Femur (tissue), 1 donor: ENCODE results near the gene EPN3.
A peak's percentile ranks its signal among the peaks of the same experiment; 100 is the strongest.

Experiments
- DNase-seq: peaks from one replicate; pipeline ENCODE4 v3.0.0-alpha.2; 2017

The EPN3 gene

DNA sequence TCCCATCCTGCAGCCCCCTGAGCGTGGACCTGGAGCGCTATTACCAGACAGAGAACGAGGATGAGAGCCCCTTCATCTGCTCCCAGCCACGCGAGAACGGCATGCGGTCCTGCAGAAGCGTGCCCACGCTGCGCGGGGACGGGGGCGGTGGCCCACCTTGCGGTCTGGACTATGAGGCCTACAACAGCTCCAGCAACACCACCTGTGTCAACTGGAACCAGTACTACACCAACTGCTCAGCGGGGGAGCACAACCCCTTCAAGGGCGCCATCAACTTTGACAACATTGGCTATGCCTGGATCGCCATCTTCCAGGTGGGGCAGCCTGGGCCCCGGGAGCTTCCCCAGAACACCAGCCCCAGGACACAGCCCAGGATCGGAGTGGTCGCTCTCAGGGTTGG, 40.0 kb downstream of the EPN3 start:
- DNase-seq, result no peak

- no peak for DNase-seq
Measured at GRCh38 chr17:50573866-50574611, 41.5 kb downstream of the EPN3 start.

DNA sequence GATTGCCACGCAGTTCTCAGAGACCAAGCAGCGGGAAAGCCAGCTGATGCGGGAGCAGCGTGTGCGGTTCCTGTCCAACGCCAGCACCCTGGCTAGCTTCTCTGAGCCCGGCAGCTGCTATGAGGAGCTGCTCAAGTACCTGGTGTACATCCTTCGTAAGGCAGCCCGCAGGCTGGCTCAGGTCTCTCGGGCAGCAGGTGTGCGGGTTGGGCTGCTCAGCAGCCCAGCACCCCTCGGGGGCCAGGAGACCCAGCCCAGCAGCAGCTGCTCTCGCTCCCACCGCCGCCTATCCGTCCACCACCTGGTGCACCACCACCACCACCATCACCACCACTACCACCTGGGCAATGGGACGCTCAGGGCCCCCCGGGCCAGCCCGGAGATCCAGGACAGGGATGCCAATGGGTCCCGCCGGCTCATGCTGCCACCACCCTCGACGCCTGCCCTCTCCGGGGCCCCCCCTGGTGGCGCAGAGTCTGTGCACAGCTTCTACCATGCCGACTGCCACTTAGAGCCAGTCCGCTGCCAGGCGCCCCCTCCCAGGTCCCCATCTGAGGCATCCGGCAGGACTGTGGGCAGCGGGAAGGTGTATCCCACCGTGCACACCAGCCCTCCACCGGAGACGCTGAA, 43.2 kb downstream of the EPN3 start:
- no peak for DNase-seq

DNA sequence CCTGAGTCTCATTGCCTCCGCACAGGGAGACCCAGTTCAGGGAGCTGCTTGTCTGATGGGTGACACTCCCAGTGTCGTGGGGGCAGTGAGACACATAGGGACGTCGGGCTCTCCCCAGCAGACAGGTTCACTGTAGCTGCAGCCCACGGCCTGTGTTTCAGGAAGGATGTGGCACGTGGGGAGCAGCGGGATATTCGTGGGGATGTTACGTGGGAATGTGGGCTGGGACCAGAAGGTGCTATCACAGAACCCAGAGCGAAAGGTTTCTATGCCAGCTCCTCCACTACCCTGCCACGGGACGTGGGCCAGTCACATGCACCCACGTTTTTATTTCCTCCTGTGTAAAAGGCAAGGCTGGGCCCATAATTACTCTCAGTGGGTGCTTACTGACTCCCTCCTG, 44.3 kb downstream of the EPN3 start:
- no peak for DNase-seq

- DNase-seq, result no peak
Measured at GRCh38 chr17:50577451-50577954, 45.0 kb downstream of the EPN3 start.

DNA sequence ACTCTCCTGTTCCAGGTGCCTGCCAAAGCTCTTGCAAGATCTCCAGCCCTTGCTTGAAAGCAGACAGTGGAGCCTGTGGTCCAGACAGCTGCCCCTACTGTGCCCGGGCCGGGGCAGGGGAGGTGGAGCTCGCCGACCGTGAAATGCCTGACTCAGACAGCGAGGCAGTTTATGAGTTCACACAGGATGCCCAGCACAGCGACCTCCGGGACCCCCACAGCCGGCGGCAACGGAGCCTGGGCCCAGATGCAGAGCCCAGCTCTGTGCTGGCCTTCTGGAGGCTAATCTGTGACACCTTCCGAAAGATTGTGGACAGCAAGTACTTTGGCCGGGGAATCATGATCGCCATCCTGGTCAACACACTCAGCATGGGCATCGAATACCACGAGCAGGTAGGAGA, 45.6 kb downstream of the EPN3 start:
- DNase-seq, result no peak

- no peak for DNase-seq
Measured at GRCh38 chr17:50579399-50579798, 46.9 kb downstream of the EPN3 start.

- no peak for DNase-seq
Measured at GRCh38 chr17:50580646-50581045, 48.1 kb downstream of the EPN3 start.

DNA sequence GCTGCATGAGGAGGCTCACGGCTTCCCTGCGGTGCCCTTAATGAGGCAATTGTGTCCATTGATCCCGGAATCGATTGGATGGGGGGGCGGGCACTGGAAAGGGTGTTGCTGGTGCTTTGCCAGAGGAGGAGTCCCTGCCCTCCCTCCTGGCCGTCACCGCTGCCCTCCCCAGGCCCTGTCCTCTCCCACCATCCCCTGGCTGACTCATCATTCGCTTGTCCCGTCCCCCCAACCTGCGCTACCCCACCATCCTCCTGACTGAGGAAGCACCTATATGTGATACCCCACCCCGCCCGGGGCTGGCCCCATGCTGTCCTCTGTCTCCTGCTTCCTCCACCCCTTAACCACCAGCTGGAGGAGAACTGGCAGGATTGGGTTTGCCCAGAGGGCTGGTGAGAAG, 48.8 kb downstream of the EPN3 start:
- DNase-seq, result no peak

GRCh38 chr17:50582741-50583140, 50.2 kb downstream of the EPN3 start:
- DNase-seq, result no peak

GRCh38 chr17:50583641-50584040, 51.1 kb downstream of the EPN3 start:
- no peak for DNase-seq

DNA sequence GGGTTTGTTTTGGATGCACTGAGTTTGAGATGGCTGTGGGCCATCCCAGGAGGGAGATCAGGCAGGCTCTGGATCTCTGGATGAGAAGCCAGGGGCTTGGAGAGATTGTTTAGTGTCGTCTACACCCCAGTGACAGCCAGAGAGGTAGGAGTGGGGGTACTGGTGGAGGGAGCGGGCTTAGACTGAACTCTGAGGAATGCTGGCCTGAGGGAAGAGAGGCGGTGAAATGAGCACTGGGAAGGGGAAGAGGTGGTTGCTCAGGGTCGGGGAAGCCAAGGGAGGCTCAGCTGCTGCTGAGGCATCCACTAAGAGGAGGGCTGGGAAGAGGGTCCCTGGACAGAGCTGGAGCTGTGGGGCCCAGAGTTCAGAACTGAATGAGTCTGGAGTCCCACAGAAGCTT, 51.6 kb downstream of the EPN3 start:
- no peak for DNase-seq

DNA sequence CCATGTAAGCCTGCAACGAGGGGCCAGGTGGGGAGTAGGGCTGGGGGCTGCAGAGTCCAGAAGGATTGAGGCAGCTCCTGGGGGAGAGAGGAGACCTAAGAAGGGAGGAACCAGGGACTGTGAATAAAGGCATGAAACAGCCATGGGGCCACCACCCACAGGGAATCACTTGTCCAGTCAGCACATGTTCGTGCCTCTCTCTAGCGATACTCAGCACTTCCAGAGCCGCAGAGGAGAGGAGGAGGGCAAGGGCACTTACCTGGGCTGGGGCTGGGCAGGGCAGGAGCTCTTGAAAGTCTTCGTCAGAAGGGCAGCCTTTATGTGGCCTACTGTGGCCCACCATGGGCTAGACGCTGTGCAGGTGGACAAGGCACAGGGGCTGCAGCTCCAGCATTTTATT, 52.2 kb downstream of the EPN3 start:
- no peak for DNase-seq

- DNase-seq, result no peak
Measured at GRCh38 chr17:50585346-50585745, 52.8 kb downstream of the EPN3 start.

- DNase-seq, result no peak
Measured at GRCh38 chr17:50585891-50586290, 53.4 kb downstream of the EPN3 start.

- DNase-seq, result no peak
Measured at GRCh38 chr17:50586421-50587247, 54.1 kb downstream of the EPN3 start.

DNA sequence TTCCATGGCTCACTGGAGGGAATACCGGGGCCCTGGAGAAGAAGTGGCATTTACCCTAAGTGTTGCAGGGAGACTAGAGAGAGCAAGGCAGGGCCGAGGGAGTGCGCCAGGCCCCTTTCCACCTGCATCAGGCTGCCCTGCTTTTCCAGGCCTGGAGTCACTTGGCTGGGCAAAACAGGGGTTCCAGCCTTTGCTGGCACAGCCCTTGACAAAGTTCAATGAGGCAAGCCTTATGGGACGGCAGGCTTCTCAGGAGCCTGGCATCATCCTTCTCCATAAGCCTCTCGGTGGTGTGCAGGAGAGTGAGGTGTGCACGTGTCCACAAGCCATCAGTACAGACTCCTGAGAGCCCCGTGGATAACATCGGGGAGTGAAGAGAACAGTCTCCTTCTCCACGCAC, 55.0 kb downstream of the EPN3 start:
- DNase-seq, result no peak

DNA sequence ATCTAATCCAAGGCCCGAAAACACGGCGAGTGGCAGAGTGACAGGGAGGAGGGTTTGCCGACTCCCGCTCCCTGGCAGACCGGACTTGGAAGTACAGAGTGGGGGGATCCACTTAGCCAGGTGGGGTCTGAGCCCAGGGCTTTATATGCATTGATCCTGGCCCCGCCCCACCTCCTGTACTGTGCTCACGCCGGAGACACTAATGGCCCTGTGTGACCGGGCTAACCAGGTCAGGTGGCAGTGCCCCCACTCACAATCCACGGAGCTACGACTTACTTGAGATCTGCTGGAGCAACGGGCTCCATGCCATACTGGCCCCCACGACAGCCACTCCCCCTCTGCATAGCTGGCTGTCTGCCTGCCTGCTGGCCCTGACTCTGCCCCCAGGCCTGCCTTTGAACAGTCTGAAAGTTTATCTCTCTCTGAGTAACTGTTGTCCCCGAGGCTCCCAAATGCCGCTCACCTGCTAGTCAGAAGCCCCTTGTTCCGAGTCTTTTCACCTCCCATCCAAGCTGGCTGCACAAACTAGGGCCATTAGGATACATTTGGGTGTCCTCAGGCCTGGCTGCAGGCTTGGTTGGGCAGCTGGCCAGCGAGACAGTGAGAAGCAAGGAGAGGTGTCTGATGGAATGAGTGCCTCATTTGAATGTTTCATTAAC, 56.0 kb downstream of the EPN3 start:
- no peak for DNase-seq

GRCh38 chr17:50589095-50589705, 56.7 kb downstream of the EPN3 start:
- DNase-seq, result no peak

DNA sequence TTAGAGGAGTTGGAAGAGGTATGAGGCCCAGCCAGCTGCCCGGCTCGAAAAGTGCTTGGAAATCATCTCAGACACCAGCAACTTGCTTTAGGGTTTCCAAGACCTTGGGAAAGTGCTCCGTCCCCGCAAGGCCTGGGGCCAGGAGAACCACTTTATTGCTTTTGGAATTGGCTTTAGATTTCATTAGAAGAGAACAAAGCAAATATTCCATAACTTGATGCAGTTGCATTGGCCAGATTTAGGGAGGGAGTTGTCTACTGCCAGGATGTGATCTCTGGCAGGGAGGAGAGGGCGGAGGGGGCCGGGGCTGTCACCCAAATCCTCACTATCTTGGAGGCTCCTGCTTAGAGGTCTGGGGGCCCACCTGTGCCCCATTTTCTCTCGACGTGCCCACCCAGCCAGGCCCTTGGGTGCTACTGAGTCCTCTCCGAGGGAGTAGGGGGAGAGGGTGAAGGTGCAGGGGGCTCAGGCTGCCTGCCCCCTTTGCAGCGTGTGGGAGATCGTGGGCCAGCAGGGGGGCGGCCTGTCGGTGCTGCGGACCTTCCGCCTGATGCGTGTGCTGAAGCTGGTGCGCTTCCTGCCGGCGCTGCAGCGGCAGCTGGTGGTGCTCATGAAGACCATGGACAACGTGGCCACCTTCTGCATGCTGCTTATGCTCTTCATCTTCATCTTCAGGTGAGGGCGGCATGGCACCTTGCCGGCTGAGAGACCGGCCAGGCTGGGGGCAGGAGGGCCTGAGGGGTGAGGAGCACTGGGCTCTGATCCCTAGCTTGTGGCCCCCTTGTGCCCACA, 58.6 kb downstream of the EPN3 start:
- DNase-seq, result peak; percentile 55

DNA sequence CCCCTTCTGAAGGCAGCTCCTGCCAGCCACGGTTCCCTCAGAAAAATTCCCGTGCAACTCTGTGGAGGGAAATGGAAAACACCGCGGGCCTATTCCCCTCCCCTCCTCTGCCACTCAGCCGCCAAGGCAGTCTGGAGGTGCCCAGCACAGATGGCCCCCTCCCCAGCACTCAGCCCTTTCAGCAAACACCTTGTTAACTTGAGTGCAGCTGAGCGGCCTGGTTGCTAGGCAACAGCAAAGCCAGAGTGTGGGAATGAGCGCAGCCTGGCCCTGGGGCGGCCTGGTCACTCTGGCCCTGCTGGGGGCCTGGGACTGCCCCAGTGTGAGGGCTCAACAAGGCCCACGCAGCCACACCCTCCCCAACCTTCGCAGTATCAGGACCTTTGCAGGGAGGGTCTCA, 60.8 kb downstream of the EPN3 start:
- peak; percentile 57 for DNase-seq
